Measurements from ENCODE around the gene ZNF772. TPM values are rescaled to one million over a fixed set of nuclear protein-coding genes. Genes with fewer than 3 reads are reported as not detected.
"Not testable (repeated sequence)": the region's sequence is repeated elsewhere in the genome, so short reads cannot be mapped to it uniquely, and the experiment has no call there.

ZNF772 gene
- total RNA-seq: 11.8 and 24.3 TPM in 2 replicates

DNA sequence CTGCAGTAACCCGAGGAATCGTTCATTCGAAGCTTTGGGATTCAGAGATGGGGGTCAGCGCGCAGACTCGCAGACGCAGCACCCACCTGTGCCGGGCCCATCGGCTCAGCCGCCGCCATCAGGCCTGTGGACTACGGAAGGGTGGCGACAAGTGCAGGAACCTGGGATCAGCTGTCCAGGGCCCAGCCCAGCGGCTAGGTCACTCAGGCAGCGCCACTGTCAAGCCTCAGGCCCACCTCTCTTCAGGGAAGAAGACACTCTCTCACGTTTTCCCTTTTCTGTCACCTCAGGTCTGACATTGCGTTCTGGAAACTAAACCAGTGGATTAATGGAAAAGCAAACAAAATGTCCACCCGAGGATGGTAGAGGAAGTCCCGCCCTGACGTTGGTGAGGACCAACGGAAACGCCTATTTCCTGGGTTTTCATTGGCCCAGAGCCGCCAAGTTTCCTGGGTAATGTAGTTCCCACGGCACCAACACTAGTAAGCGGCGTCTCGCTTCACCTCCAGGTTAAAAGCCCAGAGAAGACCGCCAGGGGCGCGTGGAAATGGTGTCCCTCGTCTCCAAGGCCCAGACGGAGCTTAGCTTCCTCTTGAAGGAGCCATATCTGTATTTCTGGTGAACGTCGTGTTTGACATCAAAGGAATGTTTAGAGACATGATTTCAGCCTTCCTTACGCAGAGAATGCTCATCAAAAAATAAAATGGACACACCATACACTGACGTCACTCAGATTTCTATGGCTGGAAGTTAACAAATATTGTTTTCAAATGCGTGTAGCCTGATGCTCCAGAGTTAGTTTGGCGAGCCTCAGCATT is at the start of gene ZNF772:
Gene ZNF772 (minus strand): TSS at position 376 of the 818 bp plus-strand sequence. CDS start 257 bp downstream, at position 119.
- TF ChIP-seq, protein P1, sequence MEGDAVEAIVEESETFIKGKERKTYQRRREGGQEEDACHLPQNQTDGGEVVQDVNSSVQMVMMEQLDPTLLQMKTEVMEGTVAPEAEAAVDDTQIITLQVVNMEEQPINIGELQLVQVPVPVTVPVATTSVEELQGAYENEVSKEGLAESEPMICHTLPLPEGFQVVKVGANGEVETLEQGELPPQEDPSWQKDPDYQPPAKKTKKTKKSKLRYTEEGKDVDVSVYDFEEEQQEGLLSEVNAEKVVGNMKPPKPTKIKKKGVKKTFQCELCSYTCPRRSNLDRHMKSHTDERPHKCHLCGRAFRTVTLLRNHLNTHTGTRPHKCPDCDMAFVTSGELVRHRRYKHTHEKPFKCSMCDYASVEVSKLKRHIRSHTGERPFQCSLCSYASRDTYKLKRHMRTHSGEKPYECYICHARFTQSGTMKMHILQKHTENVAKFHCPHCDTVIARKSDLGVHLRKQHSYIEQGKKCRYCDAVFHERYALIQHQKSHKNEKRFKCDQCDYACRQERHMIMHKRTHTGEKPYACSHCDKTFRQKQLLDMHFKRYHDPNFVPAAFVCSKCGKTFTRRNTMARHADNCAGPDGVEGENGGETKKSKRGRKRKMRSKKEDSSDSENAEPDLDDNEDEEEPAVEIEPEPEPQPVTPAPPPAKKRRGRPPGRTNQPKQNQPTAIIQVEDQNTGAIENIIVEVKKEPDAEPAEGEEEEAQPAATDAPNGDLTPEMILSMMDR (IDR thresholded peaks at IDR 0.05; ENCODE audit: insufficient read depth, low read length, severe bottlenecking): peak; percentile 78
- H3K4me3 ChIP-seq (ENCODE audit: low read depth, low read length): peak within 1 kb of the TSS; percentile 66
- FAIRE-seq (peak; percentile 98), DNase-seq (ENCODE audit: low read depth) (peak; percentile 94)
- H3K36me3 ChIP-seq (ENCODE audit: control insufficient read depth, insufficient read depth, low read length): peaks cover 23% of the 10 kb centered on the region
- H3K27me3 ChIP-seq (ENCODE audit: control insufficient read depth, insufficient read depth, low read length): no peaks in the 10 kb centered on the region

GRCh38 chr19:57518021-57518420 is 40.7 kb upstream of the ZNF772 start:
- FAIRE-seq; H3K27me3 ChIP-seq (ENCODE audit: control insufficient read depth, insufficient read depth, low read length); H3K36me3 ChIP-seq (ENCODE audit: control insufficient read depth, insufficient read depth, low read length); DNase-seq (ENCODE audit: low read depth); H3K4me3 ChIP-seq (ENCODE audit: low read depth, low read length): not testable (repeated sequence)

DNA sequence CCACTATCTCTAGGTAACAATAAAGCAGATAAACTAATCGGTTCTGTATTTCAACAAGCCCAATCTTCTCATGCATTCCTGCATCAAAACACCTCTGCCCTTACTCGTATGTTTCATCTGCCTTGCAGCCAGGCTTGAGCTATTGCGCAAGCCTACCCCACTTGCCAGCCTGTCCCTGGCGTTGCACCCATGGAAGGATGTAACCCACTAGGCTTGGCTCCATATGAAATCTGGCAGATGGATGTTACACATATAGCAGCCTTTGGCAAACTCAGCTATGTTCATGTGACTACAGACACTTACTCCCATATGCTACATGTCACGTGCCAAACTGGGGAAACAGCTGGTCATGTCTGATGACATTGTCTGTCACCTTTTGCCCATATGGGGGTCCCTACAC is 37.9 kb upstream of the ZNF772 start:
- FAIRE-seq: no peak
- peaks cover 3% of the 10 kb centered on the region for H3K36me3 ChIP-seq (ENCODE audit: control insufficient read depth, insufficient read depth, low read length)
- TF ChIP-seq, protein P1 (IDR thresholded peaks at IDR 0.05; ENCODE audit: insufficient read depth, low read length, severe bottlenecking): no peak

GRCh38 chr19:57512845-57513244 is 35.5 kb upstream of the ZNF772 start:
- no peaks in the 10 kb centered on the region for H3K27me3 ChIP-seq (ENCODE audit: control insufficient read depth, insufficient read depth, low read length)
- FAIRE-seq: no peak
- TF ChIP-seq, protein P1 (IDR thresholded peaks at IDR 0.05; ENCODE audit: insufficient read depth, low read length, severe bottlenecking): no peak
- H3K36me3 ChIP-seq (ENCODE audit: control insufficient read depth, insufficient read depth, low read length): peaks cover 3% of the 10 kb centered on the region
- no peak overlapping the region for H3K4me3 ChIP-seq (ENCODE audit: low read depth, low read length)
- no peak for DNase-seq (ENCODE audit: low read depth)

More for the DNA sequence above, 37.9 kb upstream of the ZNF772 start:
- no peaks in the 10 kb centered on the region for H3K27me3 ChIP-seq (ENCODE audit: control insufficient read depth, insufficient read depth, low read length)
- no peak for DNase-seq (ENCODE audit: low read depth)
- no peak overlapping the region for H3K4me3 ChIP-seq (ENCODE audit: low read depth, low read length)

DNA sequence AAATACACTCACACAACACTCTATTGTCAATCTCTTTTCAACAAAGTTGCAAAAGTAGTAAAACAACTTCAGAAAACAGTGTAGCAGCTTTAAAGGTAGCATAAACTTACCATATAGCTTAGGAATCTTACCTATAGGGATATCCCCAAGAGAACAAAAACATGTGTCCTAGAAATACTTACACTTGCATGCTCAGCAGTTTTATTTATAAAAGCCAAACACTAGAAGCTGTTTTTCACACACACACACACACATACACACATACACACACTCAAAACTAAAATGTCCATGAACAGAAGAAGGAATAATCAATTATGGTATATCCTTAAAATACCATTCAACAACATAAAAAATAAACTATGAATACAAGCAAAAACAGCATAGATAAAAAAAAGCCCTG is 34.1 kb upstream of the ZNF772 start:
- TF ChIP-seq, protein P1 (IDR thresholded peaks at IDR 0.05; ENCODE audit: insufficient read depth, low read length, severe bottlenecking): no peak
- Histone ChIP-seq H3K4me3 (ENCODE audit: low read depth, low read length) (no peak overlapping the region), H3K27me3 (ENCODE audit: control insufficient read depth, insufficient read depth, low read length) (no peaks in the 10 kb centered on the region), H3K36me3 (ENCODE audit: control insufficient read depth, insufficient read depth, low read length) (peaks cover 8% of the 10 kb centered on the region)
- no peak for DNase-seq (ENCODE audit: low read depth)
- FAIRE-seq: no peak

- Histone ChIP-seq H3K27me3 (ENCODE audit: control insufficient read depth, insufficient read depth, low read length) (no peaks in the 10 kb centered on the region), H3K36me3 (ENCODE audit: control insufficient read depth, insufficient read depth, low read length) (peaks cover 25% of the 10 kb centered on the region), H3K4me3 (ENCODE audit: low read depth, low read length) (no peak overlapping the region)
- FAIRE-seq: no peak
- no peak for DNase-seq (ENCODE audit: low read depth)
- TF ChIP-seq, protein P1 (IDR thresholded peaks at IDR 0.05; ENCODE audit: insufficient read depth, low read length, severe bottlenecking): no peak
Measured at GRCh38 chr19:57506163-57506562, 28.8 kb upstream of the ZNF772 start.

DNA sequence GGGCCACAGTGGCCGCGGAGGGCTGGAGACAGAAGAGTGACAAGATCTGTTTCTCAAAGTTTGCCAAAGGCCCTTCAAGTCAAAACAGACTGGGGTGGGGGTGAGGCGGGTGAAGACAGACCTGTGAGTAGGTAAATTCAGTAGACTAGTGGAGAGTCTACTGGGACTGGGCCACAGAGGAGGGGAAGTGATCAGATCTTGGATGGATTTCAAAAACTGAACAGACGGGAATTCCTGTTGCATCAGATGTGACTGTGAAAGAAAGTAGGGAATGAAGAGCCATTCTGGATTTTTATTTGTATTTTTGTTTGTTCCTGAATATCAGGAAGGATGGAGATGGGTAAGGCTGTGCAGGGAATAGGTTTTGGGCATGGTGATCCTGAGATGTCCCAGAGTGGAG is 23.0 kb upstream of the ZNF772 start:
- Histone ChIP-seq H3K4me3 (ENCODE audit: low read depth, low read length) (peak overlapping the region; percentile 38), H3K36me3 (ENCODE audit: control insufficient read depth, insufficient read depth, low read length) (peaks cover 14% of the 10 kb centered on the region)
- peak; percentile 15 for DNase-seq (ENCODE audit: low read depth)
- FAIRE-seq: peak; percentile 18
- not testable (repeated sequence) for H3K27me3 ChIP-seq (ENCODE audit: control insufficient read depth, insufficient read depth, low read length)

GRCh38 chr19:57499680-57500395 is 22.5 kb upstream of the ZNF772 start, which contains the start of gene ZNF773:
ZNF773 (plus strand) TSS chr19:57499938; CDS start chr19:57500081, 143 bp downstream.
- not testable (repeated sequence) for H3K27me3 ChIP-seq (ENCODE audit: control insufficient read depth, insufficient read depth, low read length)
- Histone ChIP-seq H3K4me3 (ENCODE audit: low read depth, low read length) (peak within 1 kb of the TSS; percentile 74), H3K36me3 (ENCODE audit: control insufficient read depth, insufficient read depth, low read length) (peaks cover 14% of the 10 kb centered on the region)
- DNase-seq (ENCODE audit: low read depth) (peak; percentile 88), FAIRE-seq (peak; percentile 66)

DNA sequence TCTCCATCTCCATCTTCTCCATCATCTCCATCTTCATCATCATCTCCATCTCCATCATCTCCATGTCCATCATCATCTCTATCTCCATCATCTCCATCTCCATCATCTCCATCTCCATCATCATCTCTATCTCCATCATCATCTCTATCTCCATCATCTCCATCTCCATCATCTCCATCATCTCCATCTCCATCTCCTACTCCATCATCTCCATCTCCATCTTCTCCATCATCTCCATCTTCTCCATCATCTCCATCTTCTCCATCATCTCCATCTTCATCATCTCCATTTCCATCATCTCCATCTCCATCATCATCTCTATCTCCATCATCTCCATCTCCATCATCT is 21.9 kb upstream of the ZNF772 start:
- FAIRE-seq; H3K27me3 ChIP-seq (ENCODE audit: control insufficient read depth, insufficient read depth, low read length); DNase-seq (ENCODE audit: low read depth); H3K4me3 ChIP-seq (ENCODE audit: low read depth, low read length): not testable (repeated sequence)
- peaks cover 13% of the 10 kb centered on the region for H3K36me3 ChIP-seq (ENCODE audit: control insufficient read depth, insufficient read depth, low read length)

Data from bronchial epithelial cell (primary cell).